ENCODE data around the gene SH3PXD2B.
"Not testable (repeated sequence)": the region's sequence is repeated elsewhere in the genome, so short reads cannot be mapped to it uniquely, and the experiment has no call there.

SH3PXD2B gene

DNA sequence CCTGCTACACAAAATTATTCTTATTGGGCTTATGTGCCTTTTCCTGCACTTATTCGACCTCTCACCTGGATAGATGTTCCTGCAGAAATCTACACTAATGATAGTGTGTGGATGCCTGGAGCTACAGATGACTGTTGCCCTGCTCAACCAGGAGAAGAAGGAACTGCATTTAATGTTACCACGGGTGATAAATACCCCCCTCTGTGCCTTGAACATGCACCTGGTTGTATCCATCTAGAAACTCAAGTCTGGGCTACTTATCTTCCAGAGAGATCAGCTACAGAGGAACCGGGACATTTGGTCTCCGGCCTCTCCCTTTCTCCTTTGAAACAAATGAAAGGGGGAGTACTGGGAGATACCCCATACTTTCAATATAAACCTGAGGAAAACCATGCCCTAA lies 54.5 kb downstream of the SH3PXD2B start:
- no peak for DNase-seq (ENCODE audit: low read depth)

DNA sequence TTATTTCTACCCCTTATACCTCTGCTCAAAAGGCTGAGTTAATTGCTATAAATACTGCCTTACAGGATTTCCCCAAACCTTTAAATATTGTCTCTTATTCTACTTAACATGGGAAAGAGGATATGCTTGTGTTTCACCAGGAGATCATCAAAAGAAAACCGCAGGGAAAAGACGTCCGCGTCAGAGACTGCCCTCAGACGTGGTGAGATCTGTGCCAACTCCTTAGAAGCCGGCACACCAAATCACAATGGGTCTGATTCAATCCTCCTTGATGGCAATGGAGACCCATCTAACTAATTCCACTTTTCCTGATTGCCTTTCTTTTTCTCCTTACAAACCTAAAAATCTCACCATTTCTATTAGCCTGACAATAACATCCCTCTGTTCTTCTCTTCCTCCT lies 55.0 kb downstream of the SH3PXD2B start:
- DNase-seq (ENCODE audit: low read depth): no peak

GRCh38 chr5:172398645-172399044 lies 55.7 kb downstream of the SH3PXD2B start:
- DNase-seq (ENCODE audit: low read depth): not testable (repeated sequence)

GRCh38 chr5:172396994-172397393 lies 57.3 kb downstream of the SH3PXD2B start:
- not testable (repeated sequence) for DNase-seq (ENCODE audit: low read depth)

- DNase-seq (ENCODE audit: low read depth): no peak
Measured at GRCh38 chr5:172396220-172396619, 58.1 kb downstream of the SH3PXD2B start.

GRCh38 chr5:172395483-172395882 lies 58.8 kb downstream of the SH3PXD2B start:
- DNase-seq (ENCODE audit: low read depth): no peak

DNA sequence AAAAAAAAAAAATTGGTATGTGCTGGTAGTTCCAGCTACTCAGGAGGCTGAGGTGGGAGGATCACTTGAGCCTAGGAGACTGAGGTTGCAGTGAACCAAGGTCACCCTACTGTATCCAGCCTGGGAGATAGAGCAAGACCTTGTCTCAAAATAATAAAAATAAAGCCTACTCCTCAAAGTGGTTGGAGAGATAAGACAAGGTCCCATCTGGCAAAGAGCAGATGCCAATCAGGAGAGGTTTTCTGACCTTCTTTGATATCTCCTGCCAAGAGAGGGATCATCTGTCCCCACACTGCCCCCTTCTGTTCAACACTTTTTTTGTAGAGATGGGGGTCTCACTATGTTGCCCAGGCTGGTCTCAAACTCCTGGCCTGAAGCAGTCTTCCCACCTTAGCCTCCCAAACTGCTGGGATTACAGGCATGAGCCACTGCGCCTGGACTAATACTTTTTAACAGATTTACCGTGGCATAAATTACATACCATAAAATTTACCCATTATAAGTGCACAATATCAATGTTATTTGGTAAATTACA lies 64.7 kb downstream of the SH3PXD2B start:
- no peak for DNase-seq (ENCODE audit: low read depth)

GRCh38 chr5:172388246-172388733 lies 66.0 kb downstream of the SH3PXD2B start:
- DNase-seq (ENCODE audit: low read depth): no peak

DNA sequence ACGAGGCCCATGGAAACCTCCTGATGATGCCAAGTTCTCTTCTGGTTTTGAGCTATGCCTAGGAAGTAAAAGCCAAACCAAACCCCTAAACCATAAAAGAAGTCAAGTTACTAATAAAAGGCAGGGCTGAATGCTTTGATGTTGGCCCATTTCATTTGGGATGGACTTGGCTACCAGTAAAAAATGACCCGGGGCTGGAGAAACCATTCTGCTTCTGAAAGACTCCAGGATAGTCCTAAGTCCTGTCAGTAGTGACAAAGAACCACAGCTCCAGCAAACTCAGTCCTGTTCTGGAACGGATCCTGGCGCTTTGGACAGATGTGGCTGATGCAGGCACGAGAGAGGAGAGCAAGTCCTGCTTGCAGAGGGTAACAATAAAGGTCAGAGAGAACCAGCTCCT lies 68.6 kb downstream of the SH3PXD2B start:
- no peak for DNase-seq (ENCODE audit: low read depth)

- DNase-seq (ENCODE audit: low read depth): no peak
Measured at GRCh38 chr5:172385010-172385563, 69.2 kb downstream of the SH3PXD2B start.

GRCh38 chr5:172383191-172383802 lies 71.0 kb downstream of the SH3PXD2B start:
- no peak for DNase-seq (ENCODE audit: low read depth)

DNA sequence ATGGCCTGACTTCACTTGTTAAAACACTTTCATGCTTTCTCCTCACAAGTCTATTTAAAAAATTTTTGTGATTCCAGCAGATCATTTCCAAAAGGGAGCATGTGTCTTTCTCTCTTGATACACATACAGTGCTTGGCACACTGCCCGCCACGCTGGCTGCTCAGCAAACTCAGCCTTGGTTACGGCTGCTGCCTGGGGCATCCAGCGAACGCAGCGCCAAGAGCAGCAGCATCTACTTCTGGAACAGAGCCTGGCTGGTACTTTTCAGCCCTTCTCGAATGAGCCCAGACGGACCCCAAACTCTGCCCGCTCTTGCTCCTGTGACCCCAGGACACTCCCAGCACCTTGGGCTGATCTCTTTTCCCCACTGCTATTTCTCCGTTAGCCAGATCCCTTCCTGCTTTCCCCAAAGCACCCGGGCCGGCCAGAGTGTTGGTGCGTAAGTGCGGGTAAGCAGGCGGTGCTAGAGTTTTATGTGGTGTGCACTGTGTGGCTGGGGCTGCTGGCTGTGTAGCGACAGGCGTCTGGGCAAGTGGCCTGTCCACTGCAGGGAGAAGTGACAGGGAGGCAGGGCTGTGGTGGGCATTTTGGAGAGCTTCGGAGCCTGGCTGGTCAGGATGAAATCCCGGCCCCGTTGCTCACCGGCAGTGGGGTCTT lies 73.2 kb downstream of the SH3PXD2B start:
- DNase-seq (ENCODE audit: low read depth): no peak

DNA sequence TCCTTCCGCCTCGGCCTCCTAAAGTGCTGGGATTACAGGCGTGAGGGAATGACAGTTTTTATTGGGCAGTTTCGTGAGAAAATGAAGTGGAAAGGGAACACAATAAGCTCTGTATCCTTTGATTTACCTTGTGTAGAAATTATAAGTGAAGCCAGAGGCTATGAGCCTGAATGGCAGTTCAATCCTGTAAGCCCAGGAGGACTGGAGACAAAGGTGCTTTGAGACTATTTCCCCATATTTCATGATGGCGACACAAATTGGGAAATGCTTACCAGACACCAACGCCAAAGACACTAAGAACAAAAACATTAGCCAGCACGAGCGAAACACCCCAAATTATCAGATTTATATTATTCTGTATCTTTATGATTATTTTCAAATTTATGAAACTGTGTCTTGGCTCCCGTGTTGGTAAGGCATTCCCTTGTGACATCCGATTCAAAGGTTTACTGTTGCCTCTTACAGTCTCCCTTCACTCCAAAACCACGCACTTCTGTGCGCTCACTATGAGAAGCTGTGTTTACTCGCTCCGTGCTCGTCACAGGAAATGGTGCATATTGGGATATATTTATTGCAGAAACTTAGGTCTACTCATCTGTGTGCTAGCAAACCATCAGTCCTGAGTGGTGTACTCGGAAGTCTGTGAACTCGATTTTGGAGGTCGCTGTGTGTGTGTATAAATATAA lies 73.9 kb downstream of the SH3PXD2B start:
- DNase-seq (ENCODE audit: low read depth): no peak

DNA sequence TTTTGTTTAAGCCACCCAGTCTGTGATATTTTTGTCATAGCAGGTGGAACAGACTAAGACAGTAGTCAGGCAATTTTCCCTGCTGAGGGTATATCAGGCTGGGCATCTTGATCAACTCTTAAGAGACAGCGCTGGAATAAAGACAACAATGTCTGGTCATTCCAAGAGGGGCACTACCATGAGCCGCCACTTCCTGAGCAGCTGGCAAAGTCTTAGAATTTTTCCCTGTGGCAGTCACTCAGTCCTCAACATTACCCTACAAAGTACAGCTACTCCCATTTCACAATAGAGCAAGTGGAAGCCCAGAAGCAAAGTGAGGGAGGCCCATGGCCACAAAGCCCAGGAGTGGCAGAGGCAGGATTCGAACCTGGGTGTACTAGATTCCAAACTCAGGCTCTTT lies 74.8 kb downstream of the SH3PXD2B start:
- DNase-seq (ENCODE audit: low read depth): no peak

GRCh38 chr5:172377856-172378255 lies 76.5 kb downstream of the SH3PXD2B start:
- DNase-seq (ENCODE audit: low read depth): no peak

DNA sequence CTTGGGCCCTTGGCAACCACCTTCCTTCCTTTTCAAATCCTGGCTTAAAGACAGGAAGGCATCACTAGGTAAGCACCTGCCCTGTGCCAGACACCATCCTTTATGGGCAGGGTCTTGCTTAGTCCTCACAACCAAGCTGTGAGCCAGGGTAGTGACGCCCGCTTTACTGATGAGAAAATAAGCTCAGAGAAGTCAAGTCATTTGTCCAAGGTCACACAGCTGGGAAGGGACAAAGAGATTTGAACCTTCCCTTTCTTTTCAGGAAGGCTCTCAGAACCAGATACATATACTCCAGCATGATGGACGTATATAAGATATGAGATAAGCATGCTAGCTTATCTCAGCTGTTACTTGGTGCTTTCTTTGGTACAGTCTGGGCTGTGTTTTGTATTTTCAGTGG lies 76.9 kb downstream of the SH3PXD2B start:
- no peak for DNase-seq (ENCODE audit: low read depth)

- no peak for DNase-seq (ENCODE audit: low read depth)
Measured at GRCh38 chr5:172374783-172375182, 79.5 kb downstream of the SH3PXD2B start.

DNA sequence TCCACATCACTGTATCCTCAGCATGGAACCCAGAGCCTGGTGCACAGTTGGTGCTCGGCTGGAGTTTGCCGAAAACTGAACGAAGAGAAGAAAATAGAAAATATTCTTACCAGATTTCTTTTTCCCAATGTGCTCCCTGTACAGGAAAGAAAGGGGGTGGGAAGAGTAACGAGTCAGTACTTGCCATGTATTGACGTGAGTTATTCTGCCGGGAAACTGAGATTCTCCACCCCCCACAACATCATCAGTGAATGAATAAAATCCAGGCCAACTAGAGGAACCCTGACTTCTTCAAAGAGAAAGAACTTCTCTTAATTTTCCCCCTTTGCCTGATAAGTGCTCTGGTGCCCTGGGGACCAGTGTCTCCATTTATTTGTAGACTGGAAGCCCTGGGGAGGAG lies 80.6 kb downstream of the SH3PXD2B start:
- no peak for DNase-seq (ENCODE audit: low read depth)

DNA sequence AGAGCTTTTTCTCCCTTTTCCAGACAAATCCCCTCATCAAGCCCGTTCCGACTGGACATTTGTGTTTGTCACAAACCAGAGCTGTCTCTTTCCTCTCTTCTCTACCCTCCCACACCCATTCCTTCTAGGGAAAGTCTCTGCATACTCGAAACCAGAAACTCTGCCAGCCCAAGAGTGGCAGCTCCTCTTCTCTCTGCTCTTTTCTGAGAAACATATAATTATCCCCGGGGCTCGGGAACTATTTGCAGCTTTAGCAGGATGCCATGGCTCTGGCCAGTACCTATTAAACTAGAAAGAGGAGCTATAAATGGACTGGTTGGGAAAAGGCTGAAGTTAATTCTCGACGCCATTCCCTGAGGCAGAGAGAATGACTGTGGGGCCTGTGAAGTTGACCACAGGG lies 82.6 kb downstream of the SH3PXD2B start:
- no peak for DNase-seq (ENCODE audit: low read depth)

GRCh38 chr5:172370648-172371545 lies 83.4 kb downstream of the SH3PXD2B start:
- no peak for DNase-seq (ENCODE audit: low read depth)

GRCh38 chr5:172370237-172370640 lies 84.1 kb downstream of the SH3PXD2B start:
- DNase-seq (ENCODE audit: low read depth): no peak

DNA sequence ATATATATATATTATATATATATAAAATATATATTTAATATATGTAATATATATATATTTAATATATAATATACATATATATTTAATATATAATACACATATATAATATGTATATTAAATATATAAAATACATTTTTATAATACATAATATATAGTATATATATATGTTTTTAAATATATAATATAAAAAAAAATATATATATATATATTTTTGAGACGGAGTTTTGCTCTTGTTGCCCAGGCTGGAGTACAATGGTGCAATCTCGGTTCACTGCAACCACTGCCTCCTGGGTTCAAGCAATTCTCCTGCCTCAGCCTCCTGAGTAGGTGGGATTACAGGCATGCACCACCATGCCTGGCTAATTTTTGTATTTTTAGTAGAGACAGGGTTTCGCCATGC lies 85.6 kb downstream of the SH3PXD2B start:
- DNase-seq (ENCODE audit: low read depth): not testable (repeated sequence)
